Karpas-422 (cell line): ENCODE measurements around the gene MYL12B. TPM values are rescaled to one million over a fixed set of nuclear protein-coding genes. Genes with fewer than 3 reads are reported as not detected.
"Not testable (repeated sequence)": the region's sequence is repeated elsewhere in the genome, so short reads cannot be mapped to it uniquely, and the experiment has no call there.

Source experiments
- DNase-seq: peaks from one replicate; pipeline ENCODE4 v3.0.0-alpha.2; 2015
- H2AFZ ChIP-seq: fragments of 200-600 bp; sonication (generic); 2 replicates; pipeline ENCODE4 v1.6.1; 2014; ENCODE audit warnings: antibody characterized with exemption, low read length, mixed read lengths
- H3K27ac ChIP-seq: fragments of 200-600 bp; sonication (generic); 2 replicates; pipeline ENCODE4 v1.5.1; 2014; ENCODE audit warnings: mild to moderate bottlenecking, low read length, moderate library complexity
- H3K27me3 ChIP-seq: fragments of 200-600 bp; sonication (generic); 2 replicates; pipeline ENCODE4 v1.6.1; 2014; ENCODE audit warnings: low read length, mixed read lengths
- H3K36me3 ChIP-seq: fragments of 200-600 bp; sonication (generic); 2 replicates; pipeline ENCODE4 v1.6.1; 2014; ENCODE audit warnings: low read length, mixed read lengths; ENCODE audit not compliant: insufficient read depth
- H3K4me1 ChIP-seq: fragments of 200-600 bp; sonication (generic); 2 replicates; pipeline ENCODE4 v1.6.1; 2014; ENCODE audit warnings: mild to moderate bottlenecking, low read length, mixed read lengths
- H3K4me2 ChIP-seq: fragments of 200-600 bp; sonication (generic); 2 replicates; pipeline ENCODE4 v1.6.1; 2014; ENCODE audit warnings: low read length, low read depth, mild to moderate bottlenecking; ENCODE audit not compliant: poor library complexity, severe bottlenecking
- H3K4me3 ChIP-seq: fragments of 200-600 bp; sonication (generic); 2 replicates; pipeline ENCODE4 v1.5.1; 2014; ENCODE audit warnings: mild to moderate bottlenecking, antibody characterized with exemption, low read length, mixed read lengths
- H3K79me2 ChIP-seq: fragments of 200-600 bp; sonication (generic); 2 replicates; pipeline ENCODE4 v1.6.1; 2014; ENCODE audit warnings: mild to moderate bottlenecking, low read length, mixed read lengths
- H3K9ac ChIP-seq: fragments of 200-600 bp; sonication (generic); 2 replicates; pipeline ENCODE4 v1.6.0; 2014; ENCODE audit warnings: low read length
- H3K9me2 ChIP-seq: fragments of 200-600 bp; sonication (generic), shearing (Covaris generic); replicated peaks from 2 replicates; pipeline ENCODE4 v1.6.0; 2014; ENCODE audit warnings: mild to moderate bottlenecking, low read length, moderate library complexity; ENCODE audit not compliant: insufficient read depth
- H3K9me3 ChIP-seq: fragments of 300-700, 200-600 bp; sonication (generic); 2 replicates; pipeline ENCODE4 v1.6.1; 2014; ENCODE audit warnings: low read length, mixed read lengths
- H4K20me1 ChIP-seq: fragments of 200-600 bp; sonication (generic); 2 replicates; pipeline ENCODE4 v1.6.1; 2014; ENCODE audit warnings: mild to moderate bottlenecking, antibody characterized with exemption, low read length, low read depth; ENCODE audit not compliant: insufficient read depth
- total RNA-seq: library from RNA; depleted of rRNA; stranded (reverse); fragments of >200 nt; shearing (Covaris generic); gene quantifications from 2 replicates; pipeline ENCODE4 v1.2.3, GENCODE V29; 2014; ENCODE audit warnings: low replicate concordance

Gene MYL12B
- total RNA-seq, 1 experiment from 2014 or later: 254 TPM

- Histone ChIP-seq H3K9me2 (no peaks in the 10 kb centered on the region), H3K27me3 (no peaks in the 10 kb centered on the region), H2AFZ (no peak overlapping the region), H3K36me3 (no peaks in the 10 kb centered on the region), H3K27ac (no peak overlapping the region), H3K9ac (no peak overlapping the region), H4K20me1 (no peaks in the 10 kb centered on the region), H3K4me2 (no peak overlapping the region), H3K4me3 (no peak overlapping the region), H3K79me2 (no peaks in the 10 kb centered on the region), H3K4me1 (no peaks in the 10 kb centered on the region), H3K9me3 (no peaks in the 10 kb centered on the region)
- no peak for DNase-seq
Measured at GRCh38 chr18:3219241-3219630, 42.7 kb upstream of the MYL12B start.

GRCh38 chr18:3219631-3220335, 42.1 kb upstream of the MYL12B start, which contains the start of gene MYOM1:
TSS of gene MYOM1 (minus strand) at chr18:3219968. CDS start at chr18:3215223, 4,745 bp downstream.
- no peaks in the 10 kb centered on the region for H3K36me3 ChIP-seq

GRCh38 chr18:3220868-3221267, 41.1 kb upstream of the MYL12B start:
- H3K27ac ChIP-seq, H3K79me2 ChIP-seq, H3K27me3 ChIP-seq, H2AFZ ChIP-seq, H3K4me2 ChIP-seq, DNase-seq, H4K20me1 ChIP-seq, H3K4me1 ChIP-seq, H3K9me2 ChIP-seq, H3K9me3 ChIP-seq, H3K9ac ChIP-seq, H3K4me3 ChIP-seq, H3K36me3 ChIP-seq: not testable (repeated sequence)

More at GRCh38 chr18:3219631-3220335, 42.1 kb upstream of the MYL12B start, which contains the start of gene MYOM1:
- H4K20me1 ChIP-seq: no peaks in the 10 kb centered on the region
- H3K79me2 ChIP-seq: no peaks in the 10 kb centered on the region
- H3K4me1 ChIP-seq: no peaks in the 10 kb centered on the region
- H3K9ac ChIP-seq: no peak within 1 kb of the TSS
- H2AFZ ChIP-seq: no peak within 1 kb of the TSS
- no peak within 1 kb of the TSS for H3K27ac ChIP-seq
- H3K9me3 ChIP-seq: no peaks in the 10 kb centered on the region
- no peak for DNase-seq
- H3K27me3 ChIP-seq: no peaks in the 10 kb centered on the region
- no peak within 1 kb of the TSS for H3K4me2 ChIP-seq
- H3K9me2 ChIP-seq: no peaks in the 10 kb centered on the region
- no peak within 1 kb of the TSS for H3K4me3 ChIP-seq

- Histone ChIP-seq H3K79me2 (no peaks in the 10 kb centered on the region), H3K9ac (no peak overlapping the region), H2AFZ (no peak overlapping the region), H3K27me3 (no peaks in the 10 kb centered on the region), H3K4me1 (no peaks in the 10 kb centered on the region), H3K4me3 (no peak overlapping the region), H3K36me3 (no peaks in the 10 kb centered on the region), H3K9me2 (no peaks in the 10 kb centered on the region), H3K4me2 (no peak overlapping the region), H4K20me1 (no peaks in the 10 kb centered on the region), H3K9me3 (no peaks in the 10 kb centered on the region), H3K27ac (no peak overlapping the region)
- DNase-seq: no peak
Measured at GRCh38 chr18:3221496-3221895, 40.4 kb upstream of the MYL12B start.

GRCh38 chr18:3223356-3223755, 38.6 kb upstream of the MYL12B start:
- Histone ChIP-seq H3K36me3 (no peaks in the 10 kb centered on the region), H3K79me2 (no peaks in the 10 kb centered on the region), H3K4me1 (no peaks in the 10 kb centered on the region)

GRCh38 chr18:3224223-3224622, 37.7 kb upstream of the MYL12B start:
- no peak overlapping the region for H3K4me2 ChIP-seq
- H2AFZ ChIP-seq: no peak overlapping the region
- no peaks in the 10 kb centered on the region for H4K20me1 ChIP-seq
- no peak overlapping the region for H3K27ac ChIP-seq
- no peak overlapping the region for H3K4me3 ChIP-seq
- no peaks in the 10 kb centered on the region for H3K4me1 ChIP-seq
- DNase-seq: no peak
- no peaks in the 10 kb centered on the region for H3K9me2 ChIP-seq
- no peaks in the 10 kb centered on the region for H3K9me3 ChIP-seq
- H3K9ac ChIP-seq: no peak overlapping the region
- H3K36me3 ChIP-seq: no peaks in the 10 kb centered on the region
- no peaks in the 10 kb centered on the region for H3K79me2 ChIP-seq
- no peaks in the 10 kb centered on the region for H3K27me3 ChIP-seq

More at GRCh38 chr18:3223356-3223755, 38.6 kb upstream of the MYL12B start:
- Histone ChIP-seq H3K27ac (no peak overlapping the region), H3K4me3 (no peak overlapping the region), H3K9me3 (no peaks in the 10 kb centered on the region), H3K9me2 (no peaks in the 10 kb centered on the region), H2AFZ (no peak overlapping the region), H3K4me2 (no peak overlapping the region), H4K20me1 (no peaks in the 10 kb centered on the region), H3K9ac (no peak overlapping the region), H3K27me3 (no peaks in the 10 kb centered on the region)
- DNase-seq: no peak

- Histone ChIP-seq H3K4me2 (no peak overlapping the region), H3K27me3 (no peaks in the 10 kb centered on the region), H3K4me1 (peaks cover 1% of the 10 kb centered on the region), H3K36me3 (no peaks in the 10 kb centered on the region), H3K9me3 (no peaks in the 10 kb centered on the region), H3K9ac (no peak overlapping the region), H2AFZ (no peak overlapping the region), H4K20me1 (no peaks in the 10 kb centered on the region), H3K79me2 (no peaks in the 10 kb centered on the region), H3K4me3 (no peak overlapping the region), H3K9me2 (no peaks in the 10 kb centered on the region), H3K27ac (no peak overlapping the region)
- DNase-seq: no peak
Measured at GRCh38 chr18:3225588-3225987, 36.3 kb upstream of the MYL12B start.

GRCh38 chr18:3226048-3226447, 35.9 kb upstream of the MYL12B start:
- no peaks in the 10 kb centered on the region for H3K9me3 ChIP-seq
- no peak overlapping the region for H2AFZ ChIP-seq
- no peaks in the 10 kb centered on the region for H3K9me2 ChIP-seq

More at GRCh38 chr18:3226048-3226447, 35.9 kb upstream of the MYL12B start:
- no peaks in the 10 kb centered on the region for H3K36me3 ChIP-seq
- H4K20me1 ChIP-seq: no peaks in the 10 kb centered on the region
- H3K4me2 ChIP-seq: no peak overlapping the region
- H3K79me2 ChIP-seq: no peaks in the 10 kb centered on the region
- H3K27me3 ChIP-seq: no peaks in the 10 kb centered on the region
- H3K9ac ChIP-seq: no peak overlapping the region
- no peak overlapping the region for H3K4me3 ChIP-seq
- H3K27ac ChIP-seq: no peak overlapping the region
- peaks cover 3% of the 10 kb centered on the region for H3K4me1 ChIP-seq
- no peak for DNase-seq
